Activated CD8-positive, alpha-beta memory T cell treated with anti-CD3 and anti-CD28 coated beads for 1 hour (primary cell): ENCODE results near the gene CPA3.

Experiments
- DNase-seq, 2 donors: peaks; one replicate each; pipeline ENCODE4 v3.0.0-alpha.2; 2020; ENCODE audit warnings: low read depth in 1 of 2; ENCODE audit errors: extremely low read depth in 1 of 2

CPA3 gene

DNA sequence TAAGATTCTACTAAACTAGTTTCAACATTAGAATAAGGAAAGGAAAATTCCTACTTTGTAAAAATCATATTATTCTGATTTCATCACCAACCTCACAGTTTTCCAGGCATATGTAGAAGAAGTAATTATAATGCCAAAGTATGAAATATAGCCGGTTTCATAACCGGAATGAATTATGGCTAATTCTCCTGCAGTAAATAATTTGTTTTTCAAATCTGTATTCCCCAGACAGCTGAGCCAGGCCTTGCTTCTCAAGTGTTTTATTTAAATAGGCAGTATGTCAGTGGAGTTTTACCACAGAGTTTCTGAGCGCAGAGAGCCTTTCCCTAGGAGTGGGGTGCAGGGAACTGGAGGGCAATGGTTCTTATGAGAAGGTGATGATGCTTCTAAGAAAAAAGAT, 8.7 kb upstream of the CPA3 start:
- DNase-seq: no peak

DNA sequence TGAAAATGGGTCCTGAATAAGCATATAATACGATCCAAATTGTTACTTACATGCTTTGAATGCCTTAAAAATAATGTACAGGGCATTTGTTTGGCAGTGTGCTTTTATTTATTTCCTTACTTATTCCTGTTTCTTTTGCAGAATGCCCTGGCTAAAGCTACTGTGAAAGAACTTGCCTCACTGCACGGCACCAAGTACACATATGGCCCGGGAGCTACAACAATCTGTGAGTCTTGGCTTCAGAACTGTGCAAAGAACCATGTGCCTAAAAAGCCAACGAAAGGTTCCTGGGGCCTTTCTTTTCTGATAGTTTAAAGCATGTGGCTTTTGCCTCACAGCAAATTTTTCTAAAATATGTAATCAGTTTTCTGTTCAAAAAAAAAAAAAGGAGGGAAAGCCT, 7.8 kb upstream of the CPA3 start:
- no peak for DNase-seq

DNA sequence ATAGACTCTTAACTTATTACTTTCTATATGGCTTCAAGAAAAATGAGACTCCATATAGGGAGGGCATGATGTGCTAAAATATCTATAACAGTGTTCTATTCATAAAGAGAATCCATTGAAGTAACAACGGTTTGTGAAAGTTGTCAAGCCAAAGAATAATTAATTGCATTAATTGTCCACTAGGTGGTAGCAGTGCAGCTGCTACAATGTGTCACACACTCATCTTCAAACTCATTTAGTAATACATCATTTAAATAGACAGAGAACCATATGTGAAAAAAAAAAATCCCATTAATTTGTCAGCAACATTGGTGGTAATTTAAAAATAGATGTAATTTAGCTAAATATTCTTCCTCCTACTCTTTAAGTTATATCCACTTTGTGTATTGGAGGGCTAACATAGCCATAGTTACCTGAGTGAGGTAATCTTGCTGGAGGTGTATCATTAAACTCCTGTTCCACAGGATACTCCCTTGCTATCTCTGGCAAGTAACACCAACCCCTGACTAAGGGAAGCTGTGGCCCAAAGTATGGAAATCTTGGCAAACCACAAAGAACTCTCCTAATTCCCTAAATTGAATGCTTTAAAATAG, 3.7 kb upstream of the CPA3 start:
- DNase-seq: no peak

DNA sequence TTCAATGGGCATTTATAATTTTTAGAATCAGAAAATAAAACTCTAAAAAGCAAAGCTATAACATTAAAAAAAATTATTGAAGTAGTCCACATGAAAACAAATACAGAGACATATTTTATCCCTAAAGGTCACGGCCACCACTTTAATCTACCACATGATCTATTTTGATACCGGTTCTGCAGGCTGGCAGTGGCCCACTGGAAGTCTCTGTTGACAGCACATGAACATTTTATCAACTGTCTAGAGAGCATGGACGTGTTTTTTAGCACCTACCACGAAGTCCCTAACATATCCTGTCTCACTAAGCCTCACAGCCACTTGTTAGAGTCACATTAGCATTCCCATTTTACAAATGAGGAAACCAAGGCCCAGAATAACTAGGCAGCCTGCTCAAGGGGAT, 1.8 kb upstream of the CPA3 start:
- no peak for DNase-seq

DNA sequence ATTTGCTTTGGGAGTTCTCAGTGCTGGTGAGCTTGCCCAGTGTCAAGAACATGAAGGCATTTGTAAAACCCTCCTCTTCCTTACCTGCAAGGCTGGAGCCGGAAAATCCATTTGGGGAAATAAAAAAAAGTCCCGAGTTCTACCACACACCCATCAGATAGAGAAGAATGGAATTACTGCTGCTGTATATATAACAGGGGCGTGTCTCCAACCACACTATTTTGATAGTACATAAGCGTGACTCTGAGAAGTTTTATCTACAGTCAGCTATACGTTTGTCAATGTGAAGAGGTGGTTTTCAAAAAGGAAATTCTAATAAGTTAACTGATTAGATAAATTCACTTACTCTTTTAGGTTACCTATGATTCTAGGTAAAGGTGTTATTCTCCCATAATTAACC, 1.3 kb upstream of the CPA3 start:
- DNase-seq: no peak

DNA sequence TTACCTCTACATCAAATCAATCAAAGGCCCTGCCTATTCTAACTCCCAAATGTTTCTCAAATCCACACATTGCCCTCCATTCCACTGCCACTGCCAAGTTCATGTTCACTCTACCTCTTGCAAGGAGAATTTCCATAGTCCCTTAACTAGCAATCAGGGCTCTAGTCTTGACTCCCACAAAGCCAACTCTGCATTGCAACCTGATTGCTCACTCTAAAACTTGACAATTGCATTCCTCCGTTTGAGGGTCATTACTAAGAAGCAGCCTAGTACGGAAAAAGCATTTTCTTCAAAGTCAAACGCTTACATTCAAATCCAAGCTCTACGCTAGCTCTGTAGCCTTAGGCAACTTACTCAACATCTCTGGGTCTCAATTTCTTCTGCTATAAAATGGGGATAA, 1.2 kb downstream of the CPA3 start:
- DNase-seq: no peak

DNA sequence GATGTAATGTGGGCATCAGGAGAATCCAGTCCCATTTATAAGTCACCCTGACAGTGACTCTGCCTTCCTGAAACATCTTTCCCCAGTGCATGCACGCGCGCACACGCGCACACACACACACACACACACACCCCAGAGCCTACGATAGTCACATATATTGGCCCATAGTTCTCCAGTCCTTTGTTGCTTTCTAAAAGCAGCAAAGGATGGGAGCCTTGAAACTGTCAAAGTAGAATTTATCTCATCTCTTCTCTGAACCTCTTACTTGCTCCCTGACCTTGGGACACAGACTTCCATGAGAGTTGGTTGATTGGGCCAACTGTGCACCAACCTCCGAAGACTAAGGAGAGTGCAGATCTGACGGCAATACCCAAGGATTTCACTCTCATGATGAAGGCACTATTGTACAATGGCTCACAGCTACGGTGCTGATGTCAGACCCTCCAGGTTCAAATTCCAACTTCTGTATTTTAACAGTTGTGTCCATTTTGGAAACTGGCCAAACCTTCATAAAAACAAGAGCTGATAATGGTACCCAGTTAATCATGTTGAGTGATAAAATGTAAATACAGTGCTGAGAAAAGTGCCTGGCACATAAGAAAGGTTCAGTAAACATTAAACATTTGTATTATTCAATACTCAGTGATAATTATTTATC, 8.3 kb downstream of the CPA3 start:
- no peak for DNase-seq

DNA sequence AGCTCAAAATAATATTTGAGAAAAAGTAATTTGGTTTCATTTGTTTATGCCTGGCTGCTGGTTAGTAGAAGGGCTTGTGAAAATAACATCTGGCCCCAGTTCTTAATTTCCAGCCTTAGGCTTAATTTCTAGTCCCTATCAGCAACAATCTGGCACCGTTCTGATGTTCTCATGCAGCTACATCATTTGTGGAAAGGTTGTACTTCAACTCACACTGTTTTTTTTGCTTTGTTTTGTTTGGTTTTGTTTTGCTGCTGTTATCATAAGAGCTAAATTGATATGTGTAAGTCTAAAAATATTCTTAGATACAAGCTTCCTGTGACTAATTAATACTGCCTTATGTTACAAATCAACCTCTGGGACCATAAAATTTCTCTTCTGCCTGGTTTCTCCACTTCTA, 8.9 kb downstream of the CPA3 start:
- DNase-seq: no peak

DNA sequence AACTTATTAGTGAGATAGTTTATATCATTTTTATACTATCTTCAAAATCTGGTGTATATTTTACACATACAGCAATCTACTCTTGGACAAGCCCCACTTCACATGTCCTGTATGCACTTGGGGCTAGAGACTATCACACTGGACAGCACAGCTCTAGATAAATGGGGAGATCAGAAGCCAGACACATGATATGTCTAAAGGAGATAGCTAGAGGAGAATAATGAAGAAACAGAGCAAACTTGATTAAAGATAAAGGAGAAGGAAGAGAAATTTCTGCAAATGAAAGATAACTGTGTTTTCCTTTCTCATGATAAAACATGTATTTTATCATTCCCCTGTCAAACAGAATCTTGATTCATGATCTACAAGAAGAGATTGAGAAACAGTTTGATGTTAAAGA, 13.0 kb downstream of the CPA3 start:
- DNase-seq: no peak

DNA sequence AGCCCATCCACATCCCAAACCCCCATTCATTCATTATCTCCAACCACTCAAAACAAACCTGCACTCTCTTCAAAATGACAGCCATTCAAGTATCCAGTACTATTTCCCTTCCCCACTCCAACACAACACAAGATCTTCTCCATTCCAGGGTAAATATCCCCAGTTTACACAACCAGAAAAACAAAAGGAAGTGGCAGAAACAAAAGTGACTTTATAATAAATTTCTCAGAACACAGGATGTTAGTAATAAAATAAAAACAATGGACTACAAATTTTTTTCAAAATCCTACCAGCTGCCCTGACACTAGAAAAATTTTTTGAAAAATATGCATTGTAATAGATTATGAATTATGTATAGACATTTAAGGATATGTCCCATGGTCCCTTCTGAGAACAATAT, 14.2 kb downstream of the CPA3 start:
- no peak for DNase-seq

DNA sequence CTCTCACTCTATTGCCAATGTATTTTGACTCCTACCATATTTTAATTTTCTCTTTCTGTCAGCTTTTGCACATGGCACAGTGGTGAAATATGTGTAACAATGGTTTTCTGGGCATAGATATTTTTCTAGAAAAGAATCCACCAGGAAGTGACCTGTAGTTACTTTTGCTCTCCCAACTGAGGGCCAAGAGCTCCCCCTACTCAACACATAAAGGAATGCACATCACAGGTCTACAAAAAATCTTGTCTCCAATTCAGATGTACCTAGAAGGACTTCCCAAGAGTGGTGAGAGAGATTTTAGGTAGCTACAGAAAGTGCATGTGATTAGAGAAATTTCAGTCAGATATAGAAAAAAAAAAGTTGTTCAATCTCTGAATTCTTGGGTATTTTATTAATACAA, 15.6 kb downstream of the CPA3 start:
- no peak for DNase-seq

DNA sequence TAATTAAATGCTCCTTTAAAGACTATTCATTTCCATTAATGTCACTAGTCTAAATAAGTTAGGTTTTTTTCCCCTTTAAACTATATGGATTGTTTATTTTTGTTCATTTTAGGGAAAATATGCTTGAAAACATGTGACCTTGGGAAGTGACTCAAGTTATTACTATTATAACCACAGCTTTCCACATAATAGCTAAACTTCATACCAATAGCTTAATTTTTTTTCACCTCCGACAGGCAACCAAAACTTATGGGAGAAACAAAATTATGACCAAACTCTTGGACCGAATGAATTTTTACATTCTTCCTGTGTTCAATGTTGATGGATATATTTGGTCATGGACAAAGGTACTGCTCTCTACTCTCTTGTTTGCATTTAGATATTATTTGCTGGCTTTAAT, 16.2 kb downstream of the CPA3 start:
- no peak for DNase-seq

DNA sequence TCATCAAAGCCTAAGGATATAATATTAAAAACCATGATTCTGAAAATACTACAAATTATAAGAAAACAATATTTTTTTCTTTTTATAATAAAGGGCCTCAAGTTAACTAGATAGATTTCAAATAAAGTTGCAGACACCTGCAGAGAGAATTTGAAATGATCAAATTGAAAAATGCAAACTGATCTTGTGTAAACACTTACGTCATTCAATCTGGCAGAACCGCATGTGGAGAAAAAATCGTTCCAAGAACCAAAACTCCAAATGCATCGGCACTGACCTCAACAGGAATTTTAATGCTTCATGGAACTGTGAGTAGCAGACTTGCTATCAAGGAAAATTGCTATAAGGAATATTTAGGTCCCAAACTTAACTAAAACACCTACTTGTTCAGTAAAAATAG, 17.2 kb downstream of the CPA3 start:
- DNase-seq: no peak

DNA sequence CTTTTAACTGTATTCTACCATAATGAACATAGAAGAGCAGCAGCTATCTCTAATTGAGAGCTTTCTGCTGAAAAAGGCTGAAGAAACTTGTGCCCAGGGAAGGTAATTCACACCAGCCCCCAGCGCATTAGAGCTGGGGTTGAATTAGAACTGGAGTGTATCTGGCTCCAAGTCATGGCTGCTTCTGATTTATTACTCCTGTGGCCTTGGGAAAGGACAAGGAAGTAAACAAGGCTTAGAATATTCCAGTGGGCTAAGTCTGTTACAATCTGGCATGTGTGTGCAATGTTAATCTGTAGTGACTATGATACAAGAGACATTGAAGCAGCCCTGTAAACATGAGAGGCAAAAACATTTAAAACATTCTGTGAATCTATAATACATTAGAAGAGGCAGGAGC, 18.1 kb downstream of the CPA3 start:
- no peak for DNase-seq

DNA sequence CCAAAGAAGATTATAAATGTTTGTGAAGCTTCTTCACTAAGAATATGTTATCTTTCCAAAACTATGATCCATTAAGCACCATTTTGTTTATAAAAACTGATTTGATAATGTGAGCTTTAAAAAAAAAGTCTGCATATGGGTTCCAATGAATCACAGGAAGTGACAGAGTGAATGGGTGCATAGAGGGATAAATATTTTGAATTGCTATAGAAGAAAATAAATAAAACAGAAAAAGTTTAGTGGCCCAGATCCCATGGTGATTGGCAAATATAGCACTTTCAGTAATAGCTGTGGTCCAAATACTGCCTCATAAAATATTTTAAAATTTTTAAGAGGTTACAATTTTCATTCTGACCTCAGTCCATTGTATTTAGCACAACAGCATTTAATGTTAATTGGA, 19.2 kb downstream of the CPA3 start:
- no peak for DNase-seq

DNA sequence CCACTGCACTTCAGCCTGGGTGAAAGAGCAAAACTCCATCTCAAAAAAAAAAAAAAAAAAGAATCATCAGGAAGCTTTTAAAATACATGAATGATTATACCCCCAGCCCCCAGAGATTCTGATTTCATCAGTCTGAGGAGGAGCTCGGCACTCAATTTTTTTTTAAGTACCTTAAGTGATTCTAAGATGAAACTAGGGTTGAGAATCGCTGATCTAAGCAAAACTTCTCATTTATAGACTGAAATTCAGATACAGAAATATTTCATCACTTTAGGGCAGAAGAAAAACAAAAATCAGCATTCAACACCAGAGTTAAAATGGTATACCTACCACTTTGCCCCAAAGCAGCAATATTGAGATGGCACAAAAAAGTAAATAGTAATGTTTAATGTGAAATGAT, 24.7 kb downstream of the CPA3 start:
- no peak for DNase-seq

DNA sequence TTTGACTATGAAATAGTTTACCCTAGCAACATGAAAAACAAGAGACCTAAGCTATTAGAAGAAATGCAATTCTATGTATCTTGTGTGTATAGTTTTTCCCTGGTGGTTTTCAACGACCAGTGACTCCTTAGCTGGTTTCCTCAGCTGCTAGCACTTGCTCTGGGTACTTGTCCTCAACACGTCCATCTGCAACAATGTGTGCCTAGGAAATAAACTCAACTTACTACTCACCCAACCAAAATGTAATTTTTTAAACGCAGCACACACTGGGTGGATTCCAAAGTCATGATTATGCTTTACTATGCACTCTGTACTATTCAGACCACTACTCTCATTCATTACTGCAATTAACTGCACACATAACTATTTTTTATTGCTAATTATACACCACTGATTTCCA, 31.0 kb downstream of the CPA3 start:
- DNase-seq: no peak

DNA sequence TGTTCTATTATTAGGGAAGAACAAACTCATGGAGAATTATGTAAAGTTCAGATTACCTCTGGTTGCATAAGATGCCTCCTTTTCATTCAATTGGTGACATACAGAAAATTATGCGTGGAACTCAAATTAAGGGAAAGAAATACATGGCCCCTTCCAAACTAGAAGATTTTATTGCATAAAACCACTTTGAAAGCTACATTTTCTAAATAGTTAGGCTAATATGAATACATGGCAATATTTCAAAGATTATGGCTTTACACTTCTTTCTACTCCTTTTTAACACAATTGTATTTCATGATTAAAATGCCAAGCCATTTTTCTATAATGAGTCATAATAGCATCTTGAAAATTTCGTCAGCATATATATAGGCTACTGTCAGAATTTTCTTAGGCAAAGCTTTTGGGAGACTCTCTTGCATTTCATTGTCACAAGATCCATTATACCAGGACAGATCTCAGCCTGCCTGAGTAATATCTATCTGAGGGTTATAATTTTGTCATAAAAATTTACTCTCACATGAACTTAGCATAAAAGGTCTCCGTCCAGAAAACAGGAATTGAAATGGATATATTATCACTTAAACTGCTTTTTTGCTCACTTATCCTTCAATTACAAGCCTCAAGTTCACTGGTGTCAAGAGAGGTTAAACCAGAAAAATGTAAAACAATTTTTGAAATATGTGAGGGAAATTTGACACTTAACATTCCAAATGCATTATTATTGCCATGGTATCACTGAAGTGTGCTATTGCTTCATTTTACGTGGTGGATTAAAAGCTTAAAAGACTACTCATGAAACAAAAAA, 37.1 kb downstream of the CPA3 start:
- DNase-seq: no peak

DNA sequence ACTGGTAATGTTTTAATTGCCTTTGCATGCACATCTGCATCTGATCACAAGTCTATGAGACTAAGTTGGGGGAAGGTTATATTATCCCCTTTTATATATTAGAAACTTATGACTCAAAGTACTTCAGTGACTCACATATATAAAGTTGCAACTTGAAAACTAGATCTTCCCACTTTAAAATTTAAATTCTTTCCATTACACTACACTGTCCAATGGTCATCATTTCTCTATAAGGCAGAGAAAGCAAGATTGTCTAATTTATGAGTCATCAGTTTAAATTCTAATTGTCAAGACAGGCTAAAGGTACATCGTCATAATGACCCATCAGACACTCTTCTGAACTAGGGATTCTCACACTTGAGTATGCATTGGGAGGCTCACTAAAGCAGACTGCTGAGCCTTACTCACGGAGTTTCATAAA, 37.9 kb downstream of the CPA3 start:
- no peak for DNase-seq

DNA sequence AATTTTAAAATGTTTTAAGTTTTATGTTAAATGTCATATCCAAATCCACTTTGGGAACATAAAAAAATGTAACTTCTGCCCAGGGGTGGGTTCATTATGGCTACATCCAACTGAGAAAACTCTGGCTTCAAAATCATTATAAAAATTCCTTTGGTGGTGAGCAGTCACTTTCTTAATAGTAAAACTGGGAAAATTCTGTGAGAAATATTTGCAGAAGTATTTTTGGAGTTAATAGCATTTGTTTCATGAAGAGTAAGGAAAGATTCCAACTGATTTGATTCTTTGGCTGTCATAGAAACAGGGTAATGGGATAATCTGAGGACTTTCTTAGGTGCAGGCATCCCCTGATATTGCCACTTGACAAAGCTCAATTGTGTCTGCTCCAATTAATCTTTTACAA, 38.8 kb downstream of the CPA3 start:
- no peak for DNase-seq

DNA sequence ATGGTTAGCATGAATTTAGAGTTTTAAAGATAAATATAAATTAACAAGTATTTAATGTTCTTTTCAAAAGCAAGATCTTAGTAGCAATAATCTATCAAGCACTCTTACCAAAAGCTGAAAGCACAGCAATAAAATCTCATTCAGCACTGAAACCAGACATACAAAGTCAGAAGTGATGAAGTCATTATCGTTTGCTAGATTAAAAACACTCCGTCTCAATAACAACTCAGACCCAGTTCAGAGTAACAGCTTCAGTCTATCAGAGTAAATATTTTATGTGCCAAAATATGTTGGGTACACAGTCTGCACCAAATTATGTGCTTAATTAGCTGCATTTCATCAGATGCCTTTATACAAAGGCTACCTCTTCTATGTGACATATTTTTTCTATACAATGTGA, 41.6 kb downstream of the CPA3 start:
- DNase-seq: no peak

DNA sequence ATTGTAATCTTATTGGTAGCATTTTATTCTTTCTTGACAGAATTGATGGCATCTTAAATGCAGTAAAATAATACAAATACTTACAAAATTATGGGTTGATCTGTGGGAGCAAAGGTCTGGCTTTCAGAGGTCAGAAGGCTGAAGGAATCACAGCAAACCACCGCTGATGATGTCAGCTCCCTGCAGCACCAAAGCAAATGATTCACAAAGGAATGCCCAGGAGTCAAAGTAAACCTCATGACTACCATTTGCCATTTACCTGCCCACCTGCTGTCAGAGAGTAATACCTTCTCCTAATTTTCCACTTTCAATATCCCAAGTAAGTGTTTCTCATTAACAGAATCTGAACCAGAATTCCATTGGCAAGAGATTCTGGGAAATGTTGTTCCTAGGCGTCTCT, 46.1 kb downstream of the CPA3 start:
- DNase-seq: no peak
